Mucosa of stomach (tissue), 1 donor: Measurements from ENCODE around the gene ALDH3B1.
"Not testable (repeated sequence)": the region's sequence is repeated elsewhere in the genome, so short reads cannot be mapped to it uniquely, and the experiment has no call there.

ENCODE experiments used
- H3K27me3 ChIP-seq: one replicate; pipeline ENCODE4 v1.7.0; 2013; ENCODE audit warnings: mild to moderate bottlenecking, low read length; ENCODE audit not compliant: control insufficient read depth, insufficient read depth
- H3K36me3 ChIP-seq: one replicate; pipeline ENCODE4 v1.7.0; 2013; ENCODE audit warnings: low read length; ENCODE audit not compliant: control insufficient read depth, insufficient read depth
- H3K4me1 ChIP-seq: one replicate; pipeline ENCODE4 v1.7.0; 2013; ENCODE audit warnings: mild to moderate bottlenecking, low read length; ENCODE audit not compliant: control insufficient read depth, insufficient read depth
- H3K4me3 ChIP-seq: one replicate; pipeline ENCODE4 v1.7.0; 2013; ENCODE audit warnings: low read length
- H3K9ac ChIP-seq: one replicate; pipeline ENCODE4 v1.7.0; 2013; ENCODE audit warnings: mild to moderate bottlenecking, low read length, moderate library complexity
- H3K9me3 ChIP-seq: one replicate; pipeline ENCODE4 v1.7.0; 2013; ENCODE audit warnings: mild to moderate bottlenecking, low read length, moderate library complexity; ENCODE audit not compliant: control insufficient read depth
- donor health status: Pancreatic carcinoma.

Gene ALDH3B1

DNA sequence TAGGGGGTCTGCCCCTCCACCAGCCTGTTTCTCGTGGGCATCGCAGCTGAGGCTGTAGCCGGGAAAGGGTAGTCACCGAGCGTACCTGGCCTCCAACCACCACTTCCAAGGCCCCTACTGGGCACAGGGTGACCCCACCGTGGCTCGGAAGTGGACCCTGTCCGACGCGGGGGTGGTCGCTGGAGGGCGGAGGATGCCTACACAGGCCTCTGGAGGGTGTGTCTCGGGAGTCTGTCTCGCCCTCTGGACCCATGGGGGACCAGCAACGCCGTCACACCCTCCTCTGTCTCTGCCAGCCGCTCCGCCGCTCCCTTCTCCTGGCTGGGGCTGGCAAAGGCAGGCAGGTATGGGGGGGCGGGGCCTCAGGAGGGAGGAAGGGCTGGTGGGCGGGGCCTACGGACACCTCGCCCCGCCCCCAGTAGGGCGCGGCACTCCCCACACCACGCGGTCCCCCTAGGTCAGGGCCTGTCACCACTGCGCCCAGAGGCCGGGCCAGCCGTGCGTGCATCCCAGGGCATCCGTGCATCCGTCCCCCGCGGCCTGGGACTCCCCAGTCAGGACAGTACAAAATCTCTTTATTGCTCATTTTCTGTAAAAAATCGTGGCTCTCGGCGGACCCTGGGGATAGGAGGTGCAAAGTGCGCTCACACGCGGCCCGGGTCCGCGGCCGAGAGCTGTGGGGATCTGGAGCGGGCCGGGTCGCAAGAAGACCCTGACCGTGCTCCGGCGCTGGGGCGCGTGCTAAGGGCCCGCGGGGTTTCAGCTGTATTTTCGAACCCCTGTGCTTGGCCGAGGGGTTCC lies 19.4 kb upstream of the ALDH3B1 start:
- not testable (repeated sequence) for H3K4me1 ChIP-seq, H3K9me3 ChIP-seq, H3K9ac ChIP-seq, H3K36me3 ChIP-seq, H3K27me3 ChIP-seq, H3K4me3 ChIP-seq

DNA sequence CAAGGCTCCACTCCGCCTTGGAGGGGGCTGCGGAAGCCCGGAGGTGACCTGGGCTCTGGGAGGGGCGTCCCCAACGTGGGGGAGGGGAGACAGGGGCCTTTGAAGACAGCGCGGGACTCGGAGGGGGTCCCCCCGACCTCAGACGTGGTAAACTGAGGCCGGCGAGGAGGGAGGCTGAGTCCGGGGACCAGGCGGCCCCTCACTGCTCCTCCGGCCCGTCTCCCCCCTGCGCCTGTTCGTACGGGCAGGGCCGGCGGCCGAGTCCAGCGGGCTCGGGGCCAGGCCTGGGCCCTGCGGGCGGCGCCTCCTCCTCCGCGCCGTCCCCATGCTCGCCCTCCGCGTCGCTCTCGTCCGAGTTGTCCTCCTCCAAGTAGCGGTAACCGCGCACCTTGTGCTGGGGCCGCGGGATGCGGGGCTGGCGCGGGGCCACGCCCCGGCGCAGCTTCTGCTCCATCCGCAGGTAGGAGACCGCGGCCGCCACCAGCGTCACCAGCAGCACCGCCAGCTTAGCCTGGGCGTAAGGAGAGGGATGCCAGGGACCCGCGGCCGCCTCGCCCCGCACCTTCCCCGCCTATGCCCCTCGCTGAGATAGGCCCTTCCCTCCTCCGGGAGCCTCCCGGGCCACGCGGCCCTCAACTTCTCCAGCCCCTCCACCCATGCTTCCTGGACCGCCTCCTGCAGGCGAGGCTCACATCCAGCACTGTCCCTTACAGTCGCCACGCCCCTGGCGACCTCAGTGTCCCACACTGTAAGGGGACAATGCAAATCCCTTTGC lies 18.6 kb upstream of the ALDH3B1 start:
- not testable (repeated sequence) for H3K9me3 ChIP-seq, H3K36me3 ChIP-seq, H3K27me3 ChIP-seq, H3K4me1 ChIP-seq, H3K9ac ChIP-seq, H3K4me3 ChIP-seq

DNA sequence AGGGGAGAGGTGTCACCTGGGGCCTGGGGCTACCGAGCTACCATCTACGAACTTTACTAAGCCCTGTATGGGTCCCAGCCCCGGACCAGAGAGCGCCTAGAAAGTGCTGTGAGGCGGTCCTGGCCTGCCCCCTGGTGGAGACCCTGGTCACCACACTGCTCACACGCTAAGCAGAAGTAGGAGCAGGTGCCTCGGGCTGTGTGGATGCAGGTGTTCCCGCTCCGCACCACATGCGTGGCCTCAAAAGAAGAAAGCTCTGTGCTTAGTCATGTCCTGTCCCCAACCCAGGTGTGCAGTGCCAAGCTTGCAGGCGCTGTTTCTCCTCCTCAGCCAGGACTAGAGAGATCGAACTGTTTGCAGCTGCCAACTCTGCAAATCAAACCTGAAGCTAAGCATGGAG lies 16.3 kb upstream of the ALDH3B1 start:
- not testable (repeated sequence) for H3K36me3 ChIP-seq, H3K9me3 ChIP-seq, H3K9ac ChIP-seq, H3K27me3 ChIP-seq, H3K4me3 ChIP-seq
- peaks cover 17% of the 10 kb centered on the region for H3K4me1 ChIP-seq

DNA sequence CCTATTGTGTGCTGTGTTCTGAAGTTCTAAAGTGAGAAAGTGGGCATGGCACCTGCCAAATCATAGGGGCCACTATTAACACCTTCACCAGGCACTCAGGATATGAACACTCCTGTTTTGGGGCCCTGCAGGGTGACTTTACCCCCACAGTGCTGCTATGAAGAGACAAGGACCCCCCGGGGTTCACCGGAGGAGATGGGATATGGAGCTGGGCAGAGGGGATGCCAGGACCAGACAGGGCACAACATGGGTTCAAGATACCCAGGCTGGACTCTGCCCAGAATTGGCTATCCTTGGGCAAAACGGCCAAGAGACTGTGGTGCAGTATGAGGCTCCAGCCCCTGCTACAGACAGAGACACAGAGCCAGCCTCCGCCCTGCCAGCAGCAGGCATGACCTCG lies 15.7 kb upstream of the ALDH3B1 start:
- H3K36me3 ChIP-seq, H3K4me3 ChIP-seq, H3K27me3 ChIP-seq, H3K9ac ChIP-seq, H3K9me3 ChIP-seq: not testable (repeated sequence)
- peaks cover 17% of the 10 kb centered on the region for H3K4me1 ChIP-seq

DNA sequence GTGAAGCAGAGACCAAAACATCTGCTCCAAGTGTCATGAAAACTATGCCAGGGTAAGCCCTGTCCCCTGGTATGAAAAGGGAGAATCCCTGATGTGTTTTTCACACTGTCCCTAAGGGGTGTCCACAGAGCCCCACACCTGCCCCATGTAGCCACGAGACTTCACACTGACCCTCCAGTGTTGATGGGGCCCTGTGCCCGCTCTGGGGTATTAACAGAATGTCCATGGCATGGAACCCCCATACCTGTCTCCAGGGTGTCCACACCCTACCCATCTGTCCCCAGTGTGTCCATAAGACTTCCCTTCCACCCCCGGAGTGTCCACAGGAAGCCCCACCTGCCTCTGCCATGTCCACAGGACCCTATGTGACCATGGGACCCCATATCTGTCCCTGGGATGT lies 15.0 kb upstream of the ALDH3B1 start:
- not testable (repeated sequence) for H3K9me3 ChIP-seq, H3K36me3 ChIP-seq, H3K9ac ChIP-seq, H3K27me3 ChIP-seq, H3K4me3 ChIP-seq
- H3K4me1 ChIP-seq = peaks cover 17% of the 10 kb centered on the region

DNA sequence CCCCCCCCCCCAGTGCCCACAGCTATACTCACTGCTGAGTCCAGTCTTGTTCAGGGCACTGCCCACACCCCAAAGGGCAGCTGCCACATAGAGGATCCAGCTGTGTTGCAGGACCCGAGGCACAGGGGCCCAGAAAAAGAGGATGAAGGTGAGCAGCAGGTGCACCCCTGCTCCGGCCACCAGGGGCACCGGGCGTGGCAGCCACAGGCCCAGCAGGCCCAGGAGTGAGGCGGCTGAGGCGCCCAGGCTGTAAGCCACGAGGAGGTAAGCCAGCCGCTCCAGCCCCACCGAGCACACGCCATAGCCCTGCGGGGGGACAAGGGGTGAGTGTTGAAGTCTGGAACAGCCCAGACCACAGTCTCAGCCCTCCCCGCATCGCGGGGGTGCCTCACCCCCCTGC lies 14.5 kb upstream of the ALDH3B1 start:
- not testable (repeated sequence) for H3K4me3 ChIP-seq, H3K9ac ChIP-seq, H3K27me3 ChIP-seq, H3K9me3 ChIP-seq, H3K36me3 ChIP-seq
- H3K4me1 ChIP-seq = peaks cover 17% of the 10 kb centered on the region

DNA sequence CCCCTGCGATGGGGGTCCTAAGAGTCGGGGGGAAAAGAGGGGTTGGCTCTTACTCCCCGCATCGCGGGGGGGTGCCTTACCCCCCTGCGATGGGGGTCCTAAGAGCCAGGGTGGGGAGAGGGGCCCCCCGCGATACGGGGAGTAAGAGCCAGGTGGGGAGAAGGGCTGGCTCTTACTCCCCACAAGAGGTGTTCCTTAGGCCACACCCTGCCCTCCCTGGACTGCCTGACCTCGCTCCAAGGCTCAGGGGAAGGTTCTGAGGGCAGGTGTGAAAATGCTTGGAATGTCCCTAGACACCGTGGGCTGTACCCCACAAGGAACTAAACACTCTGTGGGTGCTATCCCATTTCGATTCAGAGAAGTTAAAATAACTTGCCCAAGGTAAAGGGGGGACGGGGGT lies 14.1 kb upstream of the ALDH3B1 start:
- Histone ChIP-seq H3K4me3 (no peak overlapping the region), H3K9ac (no peak overlapping the region), H3K9me3 (no peaks in the 10 kb centered on the region), H3K36me3 (no peaks in the 10 kb centered on the region), H3K4me1 (peaks cover 14% of the 10 kb centered on the region), H3K27me3 (no peaks in the 10 kb centered on the region)

DNA sequence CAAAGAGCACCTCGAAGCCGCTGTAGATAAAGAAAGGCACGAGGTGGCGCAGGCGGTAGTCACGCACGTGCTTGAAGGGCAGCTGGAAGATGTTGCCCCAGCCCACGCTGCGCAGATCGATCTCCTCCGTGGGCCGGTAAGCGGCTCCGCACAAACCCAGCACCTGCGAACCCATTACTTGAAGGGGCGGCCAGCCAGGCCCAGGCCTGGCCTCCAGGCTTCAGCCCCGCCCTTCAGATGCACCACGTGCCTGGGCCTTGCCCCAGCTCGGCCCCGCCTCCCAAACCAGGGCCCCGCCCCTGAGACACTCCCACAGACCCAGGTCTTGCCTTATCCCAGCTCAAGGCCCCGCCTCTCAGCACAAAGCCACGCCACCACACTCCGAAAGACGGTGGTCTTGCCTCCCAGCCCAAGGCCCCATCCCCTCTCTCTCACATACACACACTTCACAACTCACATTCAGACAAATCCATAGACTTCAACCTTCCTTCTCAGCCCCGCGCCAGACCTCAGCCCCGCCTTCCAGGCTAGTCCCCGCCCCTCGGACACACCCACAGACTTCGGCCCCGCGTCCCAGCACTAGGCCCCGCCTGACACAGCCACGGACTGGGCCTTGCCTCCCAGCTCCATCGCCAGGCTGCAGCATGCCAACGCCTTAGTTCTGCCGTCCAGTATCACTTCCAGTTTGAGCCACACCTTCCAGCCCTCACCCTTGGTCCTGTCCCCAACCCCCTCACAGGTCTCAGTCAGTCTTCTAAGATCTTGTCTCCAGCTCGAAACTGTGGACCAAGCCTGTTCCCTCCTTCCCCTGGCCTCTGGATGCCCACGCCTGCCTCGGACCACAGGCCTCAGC lies 13.3 kb upstream of the ALDH3B1 start:
- no peaks in the 10 kb centered on the region for H3K36me3 ChIP-seq
- peaks cover 13% of the 10 kb centered on the region for H3K4me1 ChIP-seq
- no peaks in the 10 kb centered on the region for H3K9me3 ChIP-seq
- H3K9ac ChIP-seq = no peak overlapping the region
- H3K27me3 ChIP-seq = no peaks in the 10 kb centered on the region
- no peak overlapping the region for H3K4me3 ChIP-seq

DNA sequence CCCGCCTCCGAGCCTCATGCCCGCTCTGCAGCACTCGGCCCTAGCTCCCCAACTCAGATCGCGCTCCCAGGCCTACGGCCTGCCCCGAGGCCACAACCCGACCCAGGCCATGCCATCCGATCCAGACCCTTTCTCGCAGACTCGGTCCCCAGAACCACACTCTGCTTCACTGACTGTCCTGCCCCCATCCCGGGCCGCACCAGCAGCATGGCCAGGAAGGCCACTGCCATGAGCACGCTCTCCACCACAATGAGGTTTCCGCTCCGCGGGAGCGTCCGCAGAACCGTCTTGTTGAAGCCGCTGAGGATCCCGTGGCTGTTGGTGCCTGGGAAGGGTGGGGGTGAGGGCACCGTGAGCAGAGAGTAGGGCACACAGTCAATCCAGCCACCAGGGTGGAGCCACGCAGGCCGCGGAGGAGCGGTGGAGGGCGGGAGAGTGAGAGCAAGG lies 12.6 kb upstream of the ALDH3B1 start:
- Histone ChIP-seq H3K9me3 (no peaks in the 10 kb centered on the region), H3K4me3 (no peak overlapping the region), H3K27me3 (no peaks in the 10 kb centered on the region), H3K4me1 (peaks cover 14% of the 10 kb centered on the region), H3K9ac (no peak overlapping the region), H3K36me3 (no peaks in the 10 kb centered on the region)

DNA sequence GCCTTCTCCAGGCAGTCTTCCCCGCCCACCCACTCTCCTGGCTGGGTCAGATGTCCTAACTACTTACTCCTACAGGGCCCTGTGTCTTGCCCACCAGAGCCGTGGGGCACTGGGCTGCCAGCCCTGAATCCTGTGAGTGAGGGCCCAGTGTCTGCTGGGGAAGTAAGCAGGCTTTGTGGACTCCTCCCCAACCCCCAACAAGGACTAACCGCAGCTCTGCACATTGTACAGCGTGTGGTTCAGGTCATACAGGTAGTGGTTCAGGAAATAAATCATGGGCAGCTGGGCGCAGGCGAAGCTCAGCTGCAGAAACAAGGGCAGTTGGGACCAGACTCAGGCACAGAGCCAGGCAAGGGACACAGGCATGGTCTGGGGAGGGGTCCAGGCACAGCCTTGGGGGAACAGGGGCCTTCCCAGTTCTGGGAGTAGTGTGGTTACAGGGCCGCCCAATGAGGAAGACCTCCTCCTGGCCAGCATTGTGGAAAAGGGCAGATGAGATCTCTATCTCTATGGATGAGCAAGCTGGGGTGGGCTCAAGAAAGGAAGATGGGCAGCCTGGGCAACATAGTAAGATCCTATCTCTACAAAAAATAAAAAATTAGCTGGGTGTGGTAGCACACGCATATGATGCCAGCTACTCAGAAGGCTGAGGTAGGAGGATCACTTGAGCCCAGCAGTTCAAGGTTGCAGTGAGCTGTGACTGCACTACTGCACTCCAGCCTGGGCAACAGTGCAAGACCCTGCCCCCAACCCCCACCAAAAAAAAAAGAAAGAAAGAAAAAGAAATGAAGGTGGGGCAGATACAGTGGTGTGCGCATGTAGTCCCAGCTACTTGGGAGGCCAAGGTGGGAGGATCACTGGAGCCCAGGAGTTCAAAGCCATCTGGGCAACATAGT lies 11.7 kb upstream of the ALDH3B1 start:
- no peaks in the 10 kb centered on the region for H3K9me3 ChIP-seq
- H3K9ac ChIP-seq = no peak overlapping the region
- H3K4me3 ChIP-seq = no peak overlapping the region

DNA sequence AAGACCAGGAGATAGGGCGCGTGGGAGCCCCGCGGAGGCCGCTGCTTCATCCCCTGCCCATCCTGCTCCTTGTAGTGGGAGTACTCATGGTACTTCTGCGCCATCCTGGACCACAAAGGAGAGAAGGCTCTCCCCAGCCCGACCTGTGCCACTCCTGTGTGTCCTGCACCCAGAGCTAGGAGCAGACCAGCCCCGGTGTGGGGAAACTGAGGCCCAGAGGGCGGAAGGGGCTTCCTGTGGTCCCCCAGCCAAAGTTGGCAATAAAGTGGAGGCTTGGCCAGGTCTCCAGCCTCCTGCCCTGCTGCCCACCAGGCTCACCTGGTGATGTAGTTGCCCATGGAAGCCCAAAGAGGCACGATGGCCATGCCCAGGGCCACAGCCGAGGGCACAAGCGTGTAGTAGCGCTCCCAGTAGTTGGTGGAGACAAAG lies 10.9 kb upstream of the ALDH3B1 start:
- Histone ChIP-seq H3K27me3 (no peaks in the 10 kb centered on the region), H3K36me3 (no peaks in the 10 kb centered on the region), H3K9me3 (no peaks in the 10 kb centered on the region), H3K4me1 (peaks cover 20% of the 10 kb centered on the region), H3K9ac (no peak overlapping the region), H3K4me3 (no peak overlapping the region)

More for the DNA sequence above, 11.7 kb upstream of the ALDH3B1 start:
- no peaks in the 10 kb centered on the region for H3K36me3 ChIP-seq
- peaks cover 19% of the 10 kb centered on the region for H3K4me1 ChIP-seq
- H3K27me3 ChIP-seq = no peaks in the 10 kb centered on the region
